ENCODE measurements around the gene DRAM1.

DRAM1 gene

DNA sequence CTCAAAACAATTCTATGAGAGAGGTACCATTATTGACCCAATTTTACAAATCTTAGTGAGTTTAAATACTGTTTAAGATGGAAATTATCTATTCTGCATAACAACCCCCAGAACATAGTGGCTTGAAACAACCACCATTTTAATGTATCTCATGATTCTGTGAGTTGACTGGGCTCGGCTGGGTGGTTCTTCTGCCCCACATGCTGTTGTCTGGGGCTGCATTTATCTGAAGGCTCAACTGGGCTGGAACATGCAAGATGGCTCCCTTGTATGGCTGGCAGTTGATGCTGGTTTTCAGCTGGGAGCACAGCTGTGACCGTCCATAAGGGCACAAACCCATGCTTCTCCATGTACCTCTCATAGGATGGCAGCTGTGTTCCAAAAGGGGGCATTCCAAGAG lies 82.2 kb downstream of the DRAM1 start:
- H3K4me3 ChIP-seq (ENCODE audit: low read depth, low read length), result no peak overlapping the region
- DNase-seq (ENCODE audit: low read depth), result no peak
- TF ChIP-seq, protein P1, sequence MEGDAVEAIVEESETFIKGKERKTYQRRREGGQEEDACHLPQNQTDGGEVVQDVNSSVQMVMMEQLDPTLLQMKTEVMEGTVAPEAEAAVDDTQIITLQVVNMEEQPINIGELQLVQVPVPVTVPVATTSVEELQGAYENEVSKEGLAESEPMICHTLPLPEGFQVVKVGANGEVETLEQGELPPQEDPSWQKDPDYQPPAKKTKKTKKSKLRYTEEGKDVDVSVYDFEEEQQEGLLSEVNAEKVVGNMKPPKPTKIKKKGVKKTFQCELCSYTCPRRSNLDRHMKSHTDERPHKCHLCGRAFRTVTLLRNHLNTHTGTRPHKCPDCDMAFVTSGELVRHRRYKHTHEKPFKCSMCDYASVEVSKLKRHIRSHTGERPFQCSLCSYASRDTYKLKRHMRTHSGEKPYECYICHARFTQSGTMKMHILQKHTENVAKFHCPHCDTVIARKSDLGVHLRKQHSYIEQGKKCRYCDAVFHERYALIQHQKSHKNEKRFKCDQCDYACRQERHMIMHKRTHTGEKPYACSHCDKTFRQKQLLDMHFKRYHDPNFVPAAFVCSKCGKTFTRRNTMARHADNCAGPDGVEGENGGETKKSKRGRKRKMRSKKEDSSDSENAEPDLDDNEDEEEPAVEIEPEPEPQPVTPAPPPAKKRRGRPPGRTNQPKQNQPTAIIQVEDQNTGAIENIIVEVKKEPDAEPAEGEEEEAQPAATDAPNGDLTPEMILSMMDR (IDR thresholded peaks at IDR 0.05; ENCODE audit: insufficient read depth, low read depth, low read length, missing control alignments), result no peak

DNA sequence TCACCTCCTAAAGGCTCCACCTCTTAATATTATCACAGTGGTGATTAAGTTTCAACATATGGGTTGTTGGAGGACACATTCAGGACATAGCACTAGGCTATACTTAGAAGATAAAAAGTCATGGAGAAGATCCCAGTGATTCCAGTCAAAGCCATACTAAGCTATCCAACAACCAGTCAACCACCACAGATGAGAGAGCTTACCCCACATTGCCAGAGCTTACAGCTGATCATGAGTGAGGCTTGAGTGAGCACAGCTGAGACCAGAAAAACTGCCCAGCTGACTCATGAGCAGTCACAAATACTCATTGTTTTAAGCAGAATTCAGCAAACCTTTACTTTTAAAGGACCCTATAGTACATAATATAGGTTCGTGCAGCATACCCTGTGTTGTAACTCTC lies 85.1 kb downstream of the DRAM1 start:
- H3K4me3 ChIP-seq (ENCODE audit: low read depth, low read length), result no peak overlapping the region
- no peak for DNase-seq (ENCODE audit: low read depth)
- TF ChIP-seq, protein P1 (IDR thresholded peaks at IDR 0.05; ENCODE audit: insufficient read depth, low read depth, low read length, missing control alignments), result no peak

DNA sequence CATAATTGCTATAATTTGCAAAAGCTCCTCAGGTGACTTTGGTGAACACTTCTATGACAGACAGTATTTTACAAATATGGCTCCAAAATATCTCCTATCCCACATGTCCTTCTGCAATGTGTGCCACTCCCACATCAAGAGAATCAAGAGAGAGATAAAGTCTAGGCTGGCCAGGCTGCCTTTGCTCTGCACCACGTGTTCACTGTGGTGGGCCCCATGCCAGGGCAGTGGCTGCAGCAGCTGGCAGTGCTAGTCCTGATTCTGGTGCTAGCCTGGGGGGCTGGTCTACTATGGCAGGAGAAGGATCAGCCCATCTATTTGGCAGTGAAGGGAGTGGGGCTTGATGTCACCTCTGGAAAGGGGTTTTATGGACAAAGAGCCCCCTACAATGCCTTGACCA lies 86.3 kb downstream of the DRAM1 start:
- H3K4me3 ChIP-seq (ENCODE audit: low read depth, low read length), result no peak overlapping the region
- DNase-seq (ENCODE audit: low read depth), result no peak
- TF ChIP-seq, protein P1 (IDR thresholded peaks at IDR 0.05; ENCODE audit: insufficient read depth, low read depth, low read length, missing control alignments), result no peak

DNA sequence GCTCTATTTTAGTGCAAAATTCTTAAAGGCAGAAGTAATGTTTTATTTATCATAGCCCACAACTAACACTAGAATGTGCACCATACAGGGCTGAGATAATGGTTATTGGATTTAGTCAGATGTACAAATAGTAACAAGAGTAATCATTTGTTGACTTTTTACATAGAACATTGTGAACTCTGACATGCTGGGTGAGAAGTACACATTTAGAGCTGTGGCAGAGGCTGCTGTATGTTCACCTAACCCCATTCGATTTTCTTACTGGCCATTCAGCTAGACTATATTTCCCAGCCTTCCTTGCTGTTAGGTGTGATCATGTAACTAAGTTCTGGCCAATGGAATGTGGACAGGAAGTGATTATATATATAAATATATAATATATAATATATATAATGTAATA lies 89.1 kb downstream of the DRAM1 start:
- TF ChIP-seq, protein P1 (IDR thresholded peaks at IDR 0.05; ENCODE audit: insufficient read depth, low read depth, low read length, missing control alignments), result no peak
- DNase-seq (ENCODE audit: low read depth), result no peak
- no peak overlapping the region for H3K4me3 ChIP-seq (ENCODE audit: low read depth, low read length)

DNA sequence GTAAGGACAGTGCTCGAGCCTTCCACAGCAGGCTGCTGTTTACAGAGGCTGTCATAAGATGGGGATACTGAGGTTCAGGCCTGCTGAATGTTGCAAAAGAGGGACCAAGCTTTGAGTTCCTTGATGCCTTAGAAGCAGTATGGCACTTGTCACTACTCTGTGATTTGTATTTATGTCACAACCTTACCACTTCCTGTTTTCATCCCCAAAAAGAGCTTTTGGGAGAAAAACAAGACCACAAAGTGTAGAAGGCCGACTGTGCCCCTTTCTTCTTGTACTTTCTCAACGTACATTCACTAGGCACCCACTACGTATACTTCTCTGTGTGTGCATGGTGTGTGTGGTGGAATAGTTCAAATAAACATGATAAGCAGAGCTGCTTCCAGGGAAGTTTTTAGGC lies 90.1 kb downstream of the DRAM1 start:
- DNase-seq (ENCODE audit: low read depth), result peak; percentile 27
- no peak overlapping the region for H3K4me3 ChIP-seq (ENCODE audit: low read depth, low read length)
- TF ChIP-seq, protein P1 (IDR thresholded peaks at IDR 0.05; ENCODE audit: insufficient read depth, low read depth, low read length, missing control alignments), result no peak

DNA sequence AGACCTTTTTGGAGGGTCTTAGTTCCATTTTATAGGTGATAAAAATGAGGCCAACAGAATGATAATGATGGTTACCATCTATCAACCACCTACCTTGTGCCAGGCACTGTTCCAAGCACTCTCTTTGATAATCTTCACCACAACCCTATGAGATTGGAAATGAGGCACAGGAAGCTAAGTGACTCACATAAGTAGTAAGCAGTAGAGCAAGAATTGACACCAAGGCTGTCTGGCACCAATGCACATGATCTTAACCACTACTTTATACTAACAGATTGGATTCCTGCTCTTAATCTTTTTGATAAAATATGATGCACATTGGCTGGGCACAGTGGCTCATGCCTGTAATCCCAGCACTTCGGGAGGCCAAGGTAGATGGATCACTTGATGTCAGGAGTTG lies 91.4 kb downstream of the DRAM1 start:
- peak; percentile 29 for DNase-seq (ENCODE audit: low read depth)
- TF ChIP-seq, protein P1 (IDR thresholded peaks at IDR 0.05; ENCODE audit: insufficient read depth, low read depth, low read length, missing control alignments), result no peak
- H3K4me3 ChIP-seq (ENCODE audit: low read depth, low read length), result no peak overlapping the region
